GM18907 (cell line): ENCODE data around the gene SFT2D3.

ENCODE experiments used
- ATAC-seq: cut with Tn5 transposase; IDR thresholded peaks from one replicate; pipeline ENCODE4 v1.9.1; 2021; ENCODE audit warnings: mild to moderate bottlenecking, moderate library complexity; ENCODE audit not compliant: unreplicated experiment

SFT2D3 gene

DNA sequence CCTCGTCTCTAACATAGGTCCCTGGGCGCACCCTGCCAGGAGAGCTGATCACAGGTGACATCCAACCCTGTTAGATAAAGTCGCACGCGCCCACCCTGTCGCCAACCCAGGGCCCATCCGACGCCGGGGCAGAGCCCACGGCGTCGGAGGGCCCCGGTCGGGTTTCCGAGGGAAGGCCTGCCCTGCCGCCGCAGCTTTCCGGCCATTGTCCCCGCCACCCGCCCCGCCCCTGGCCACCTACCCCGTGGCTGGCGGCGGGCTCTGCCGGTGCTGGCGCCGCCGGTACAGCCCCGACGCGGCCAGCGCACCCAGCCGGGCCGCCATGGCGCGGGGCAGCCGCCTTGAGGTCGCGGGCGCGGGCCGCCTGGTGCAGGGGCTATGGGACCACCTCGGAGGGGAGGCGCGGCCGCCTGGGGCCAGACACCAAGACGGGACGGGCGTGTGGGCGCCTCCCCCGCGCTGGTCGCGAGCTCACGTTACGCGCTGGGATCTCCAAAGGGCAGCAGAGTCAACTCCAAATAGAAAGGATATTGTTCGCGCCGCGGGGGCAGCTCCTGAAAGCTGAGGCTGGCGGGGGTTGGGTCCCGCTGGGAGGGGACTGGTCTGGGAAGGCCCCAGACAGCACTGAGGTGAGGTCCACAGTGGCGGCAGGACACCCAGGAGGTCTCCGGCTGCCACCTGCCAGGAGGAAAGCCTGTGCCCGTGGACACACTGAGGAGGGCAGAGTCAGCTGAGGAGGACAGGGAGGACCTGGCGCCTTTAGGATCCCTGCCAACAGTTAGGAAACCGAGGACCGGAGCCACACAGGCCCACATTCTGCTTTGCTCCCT, 37.0 kb upstream of the SFT2D3 start:
- ATAC-seq, result no peak

DNA sequence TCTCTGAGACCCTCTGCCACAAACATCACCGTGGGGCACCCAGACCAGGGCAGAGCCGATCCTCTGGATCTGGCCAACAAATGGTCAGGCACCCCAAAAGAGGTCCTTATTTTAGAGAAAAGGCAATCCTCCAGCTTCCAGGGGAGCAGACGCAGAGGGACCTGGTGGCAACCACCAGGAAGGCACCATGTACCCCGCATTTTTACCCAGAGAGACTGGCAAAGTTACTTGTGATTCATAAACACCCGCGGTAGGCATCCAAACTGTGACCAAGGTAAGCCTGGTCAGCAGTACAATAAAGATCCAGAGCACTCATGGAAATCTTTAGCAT, 36.4 kb upstream of the SFT2D3 start:
- ATAC-seq, result no peak

DNA sequence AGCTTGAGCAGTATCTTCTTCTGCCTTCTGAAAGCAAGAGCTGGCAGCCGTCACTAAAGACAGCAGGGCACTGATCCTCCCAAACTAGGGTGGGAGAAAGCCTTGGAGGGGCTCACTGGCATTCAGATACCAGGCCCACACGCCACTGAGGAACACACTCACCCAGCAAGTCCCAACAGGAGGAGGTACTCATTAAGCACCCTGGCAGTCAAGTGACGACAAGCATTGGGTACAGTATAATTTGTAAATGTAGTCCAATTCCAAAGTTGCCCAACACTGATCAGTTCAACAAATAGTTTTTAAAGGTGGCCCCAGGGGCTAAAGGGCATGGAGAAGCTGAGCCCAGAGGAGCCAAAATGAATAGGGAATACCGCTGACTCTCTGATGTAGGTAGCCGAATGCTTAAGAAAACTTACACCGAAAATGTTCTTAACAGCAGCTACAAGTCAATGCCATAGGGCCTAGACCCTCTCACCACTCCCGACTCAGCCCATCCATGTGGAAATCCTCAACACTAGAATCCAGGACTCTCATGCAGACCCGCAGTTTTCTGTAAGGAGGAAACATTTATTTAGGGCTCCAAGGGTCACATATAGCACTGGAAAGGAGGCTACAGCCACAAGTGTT, 35.9 kb upstream of the SFT2D3 start:
- no peak for ATAC-seq

DNA sequence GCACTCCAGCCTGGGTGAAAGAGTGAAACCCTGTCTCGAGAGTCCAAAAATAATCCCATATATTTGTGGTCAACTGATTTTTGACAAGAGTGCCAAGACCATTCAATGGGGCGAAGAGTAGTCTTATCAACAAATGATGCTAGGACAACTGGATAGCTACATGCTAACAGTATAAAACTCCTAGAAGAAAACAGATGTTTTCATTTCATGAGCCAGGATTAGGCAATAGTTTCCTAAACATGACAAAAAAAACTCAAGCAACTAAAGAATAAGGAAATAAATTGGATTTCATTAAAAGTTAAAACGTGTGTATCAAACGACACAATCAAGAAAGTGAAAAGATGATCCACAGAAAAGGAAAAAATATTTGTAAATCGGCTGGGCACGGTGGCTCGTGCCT, 32.2 kb upstream of the SFT2D3 start:
- no peak for ATAC-seq

DNA sequence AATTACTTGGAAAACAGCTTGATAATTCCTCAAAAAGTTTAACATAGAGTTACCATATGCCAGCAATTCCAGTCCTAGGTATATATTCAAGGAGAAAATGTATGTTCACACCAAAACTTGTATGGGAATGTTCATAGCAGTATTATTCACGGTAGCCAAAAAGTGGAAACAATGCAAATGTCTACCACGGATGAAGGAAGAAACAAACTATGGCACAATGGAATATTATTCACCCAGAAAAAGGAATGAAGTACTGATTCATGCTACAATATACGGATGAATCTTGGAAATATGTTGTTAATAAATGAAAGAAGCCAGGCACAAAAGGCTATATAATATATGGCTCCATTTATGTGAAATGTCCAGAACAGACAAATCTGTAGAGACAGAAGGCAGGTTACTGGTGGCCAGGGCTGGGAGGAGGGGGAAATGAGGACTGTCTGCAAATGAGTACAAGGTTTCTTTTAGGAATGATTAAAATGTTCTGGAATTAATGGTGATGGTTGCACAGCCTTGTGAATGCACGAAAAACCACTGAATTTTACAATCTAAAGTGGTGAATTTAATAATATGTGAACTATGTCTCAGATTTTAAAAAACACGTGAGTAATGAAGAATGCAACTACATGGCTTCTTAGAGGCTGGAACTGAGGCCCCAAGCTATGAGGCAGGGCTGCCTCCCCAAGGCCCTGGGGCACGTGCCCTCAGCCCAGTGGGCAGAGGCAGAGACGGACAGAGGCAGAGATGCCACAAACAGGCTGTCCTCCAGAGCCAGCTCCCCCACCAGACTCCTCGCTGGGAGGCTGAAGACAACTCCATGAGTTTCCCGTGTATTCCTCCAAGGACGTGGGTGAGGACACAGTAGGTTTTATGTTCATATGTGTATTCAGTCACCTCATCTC, 31.0 kb upstream of the SFT2D3 start:
- no peak for ATAC-seq

DNA sequence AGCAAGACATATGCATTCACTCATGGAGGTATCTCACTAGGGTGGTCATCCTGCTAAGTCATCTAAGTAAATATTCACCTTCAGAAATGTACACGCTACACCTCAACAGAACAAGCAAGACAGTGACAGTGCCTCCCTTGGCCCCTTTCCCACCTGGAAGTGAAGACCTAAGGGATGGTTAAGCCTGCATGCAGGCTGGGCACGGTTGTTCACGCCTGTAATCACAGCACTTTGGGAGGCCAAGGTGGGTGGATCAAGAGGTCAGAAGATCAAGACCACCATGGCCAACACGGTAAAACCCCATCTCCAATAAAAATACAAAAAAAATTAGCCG, 30.4 kb upstream of the SFT2D3 start:
- ATAC-seq, result no peak

DNA sequence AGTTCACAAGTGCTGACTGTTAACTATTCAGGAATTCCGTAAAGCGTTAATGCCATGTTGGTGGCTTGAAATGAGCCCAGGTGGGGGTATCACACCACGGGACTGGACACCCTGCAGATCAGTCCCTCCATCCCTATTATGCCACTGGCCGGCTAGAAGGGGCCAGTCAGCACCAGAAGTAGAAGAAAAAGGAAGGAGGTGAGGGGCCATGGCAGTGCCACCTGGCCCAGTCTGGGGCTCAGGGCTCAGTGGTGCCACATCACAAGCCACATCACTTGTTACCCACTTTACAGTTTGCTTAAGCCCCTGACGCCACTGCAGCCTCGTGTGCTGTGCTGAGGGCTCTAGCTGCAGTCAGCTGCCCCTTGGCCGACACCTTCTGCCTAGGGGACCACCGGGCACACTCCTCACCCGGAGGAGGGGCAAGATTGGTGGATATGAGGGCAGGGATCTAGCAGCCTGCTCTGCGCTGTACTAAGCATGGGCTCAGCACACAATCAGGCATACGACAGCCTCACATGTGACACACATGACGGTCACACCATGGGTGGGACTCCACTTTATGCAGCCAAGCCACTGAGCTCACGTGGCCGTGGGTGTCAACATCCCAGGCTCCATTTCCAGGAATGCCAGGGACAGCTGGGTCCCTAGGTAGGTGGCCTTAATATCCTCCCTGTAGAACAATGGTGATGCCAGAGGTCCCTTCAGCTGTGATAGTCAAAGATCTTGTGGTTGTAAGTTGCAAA, 29.6 kb upstream of the SFT2D3 start:
- ATAC-seq, result no peak

DNA sequence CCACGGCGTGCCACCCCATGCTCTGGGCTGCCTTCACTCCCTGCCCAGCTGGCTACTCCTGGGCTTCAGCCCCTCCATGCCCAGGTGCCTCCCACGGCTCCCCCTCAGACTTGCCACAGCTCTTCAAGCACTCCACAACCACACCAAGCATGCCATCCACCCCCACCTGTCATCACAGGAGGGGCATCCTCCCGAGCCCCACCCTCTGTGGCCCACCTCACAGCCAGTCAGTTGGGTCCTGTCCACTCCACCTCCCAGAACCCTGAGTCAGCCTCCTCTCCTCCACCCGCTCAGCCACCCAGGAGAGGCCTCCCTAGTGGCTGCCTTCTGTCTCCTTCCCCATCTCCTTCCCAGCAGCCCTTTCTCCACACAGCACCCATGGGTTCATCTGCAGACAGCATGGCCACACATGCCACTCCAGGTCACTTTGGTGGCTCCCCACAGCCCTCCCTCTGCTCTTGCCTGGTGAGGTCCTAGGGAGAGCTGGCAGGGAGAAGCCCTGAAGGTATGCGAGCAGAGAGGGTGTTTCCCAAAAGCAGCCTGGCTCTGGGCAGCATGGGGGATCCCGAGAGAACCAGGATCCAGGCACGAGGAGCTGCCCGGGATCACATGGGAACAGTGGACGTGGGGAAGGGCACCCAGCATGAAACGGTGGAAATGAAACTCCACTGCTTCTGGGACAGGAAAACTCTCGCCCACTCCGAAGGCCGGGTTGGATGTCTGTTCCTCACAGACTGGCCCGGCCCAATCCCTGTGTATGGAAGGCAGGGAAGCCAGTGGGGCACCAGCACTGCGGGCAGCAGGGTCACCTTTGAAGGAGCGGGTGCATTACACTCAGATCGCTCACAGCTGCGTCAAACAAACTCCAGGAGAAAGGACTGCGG, 28.7 kb upstream of the SFT2D3 start:
- no peak for ATAC-seq

DNA sequence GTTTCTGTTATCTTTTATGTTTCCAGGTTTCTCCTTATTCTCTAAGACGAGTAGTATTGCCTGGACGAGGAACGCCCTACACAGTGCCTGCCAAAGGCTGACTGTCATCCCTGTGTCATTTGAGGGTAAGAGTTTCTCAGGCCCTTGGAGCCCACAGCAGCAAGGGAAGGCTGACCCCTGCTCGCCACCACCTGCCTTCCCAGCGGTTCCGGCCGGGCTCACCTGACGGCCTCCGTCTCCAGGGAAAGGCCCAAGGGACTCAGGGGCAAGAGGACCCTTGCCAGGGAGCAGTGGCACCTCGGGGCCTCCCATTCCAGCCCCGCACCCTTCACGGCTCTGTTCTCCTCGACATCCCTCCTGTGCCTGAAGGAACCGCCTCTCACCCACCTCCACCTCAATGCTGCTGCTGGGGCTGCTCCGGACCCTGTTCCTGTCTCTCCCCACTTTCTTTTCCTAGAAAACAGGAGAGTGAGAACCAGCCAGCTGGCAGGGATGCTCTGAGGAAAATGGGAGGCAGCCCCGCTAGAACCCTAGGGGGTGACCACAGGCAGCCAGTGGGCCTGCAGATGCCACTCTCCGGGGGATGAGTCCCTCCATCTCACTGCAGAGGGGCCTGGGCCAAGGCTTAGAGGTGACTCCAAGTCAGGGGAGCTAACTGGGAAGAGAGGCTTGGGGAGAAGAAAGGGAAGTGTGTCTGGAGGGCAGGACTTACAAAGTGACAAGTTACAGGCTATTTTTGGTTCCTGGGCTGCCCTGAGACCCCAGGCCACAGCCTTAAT, 27.8 kb upstream of the SFT2D3 start:
- no peak for ATAC-seq

DNA sequence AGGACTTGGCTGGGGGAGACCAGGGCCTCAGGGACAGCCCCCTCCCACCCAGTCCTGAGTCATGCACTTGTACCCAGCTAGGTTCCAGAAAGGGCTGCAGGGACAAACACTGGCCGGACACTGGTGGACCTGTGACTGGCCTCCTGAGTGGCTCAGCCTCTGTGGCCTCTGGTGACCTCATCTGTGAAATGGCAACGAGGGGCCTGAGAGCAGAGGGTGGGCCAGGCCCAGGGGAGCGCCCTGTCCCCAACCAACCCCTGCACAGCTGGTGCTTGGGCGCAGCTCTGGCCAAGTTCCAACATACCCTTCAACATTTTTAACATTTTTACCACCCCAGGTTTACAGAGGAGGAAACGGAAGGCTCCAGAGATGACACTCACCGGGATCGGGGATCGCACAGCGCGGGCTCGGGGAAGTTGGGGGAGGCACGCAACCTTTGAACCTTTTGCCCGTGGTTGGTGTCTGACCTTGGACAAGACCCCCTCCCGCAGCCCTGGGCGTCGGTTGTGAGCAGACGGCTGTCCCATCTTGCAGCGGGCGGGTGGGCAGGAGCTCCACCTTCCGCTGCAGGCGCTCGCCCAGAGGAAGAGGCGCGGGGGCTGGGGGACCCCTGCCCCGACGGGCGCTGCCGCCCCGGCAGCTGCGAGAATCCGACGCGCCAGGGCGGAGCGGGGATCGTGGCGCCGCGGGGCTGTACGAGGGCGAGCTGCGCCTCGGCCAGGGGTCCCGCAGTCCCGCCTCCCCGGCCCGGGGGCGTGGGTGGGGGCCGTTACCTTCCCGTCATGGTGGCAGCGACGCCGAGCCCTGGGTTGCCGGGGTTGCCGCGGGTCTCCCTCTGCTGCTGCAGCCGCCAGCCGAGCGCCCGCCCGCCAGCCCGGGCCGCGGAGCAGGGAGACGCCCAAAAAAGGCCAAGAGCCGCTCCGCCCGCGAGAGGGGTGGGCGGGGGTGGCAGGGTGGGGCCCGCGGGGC, 26.8 kb upstream of the SFT2D3 start:
- ATAC-seq, result no peak

DNA sequence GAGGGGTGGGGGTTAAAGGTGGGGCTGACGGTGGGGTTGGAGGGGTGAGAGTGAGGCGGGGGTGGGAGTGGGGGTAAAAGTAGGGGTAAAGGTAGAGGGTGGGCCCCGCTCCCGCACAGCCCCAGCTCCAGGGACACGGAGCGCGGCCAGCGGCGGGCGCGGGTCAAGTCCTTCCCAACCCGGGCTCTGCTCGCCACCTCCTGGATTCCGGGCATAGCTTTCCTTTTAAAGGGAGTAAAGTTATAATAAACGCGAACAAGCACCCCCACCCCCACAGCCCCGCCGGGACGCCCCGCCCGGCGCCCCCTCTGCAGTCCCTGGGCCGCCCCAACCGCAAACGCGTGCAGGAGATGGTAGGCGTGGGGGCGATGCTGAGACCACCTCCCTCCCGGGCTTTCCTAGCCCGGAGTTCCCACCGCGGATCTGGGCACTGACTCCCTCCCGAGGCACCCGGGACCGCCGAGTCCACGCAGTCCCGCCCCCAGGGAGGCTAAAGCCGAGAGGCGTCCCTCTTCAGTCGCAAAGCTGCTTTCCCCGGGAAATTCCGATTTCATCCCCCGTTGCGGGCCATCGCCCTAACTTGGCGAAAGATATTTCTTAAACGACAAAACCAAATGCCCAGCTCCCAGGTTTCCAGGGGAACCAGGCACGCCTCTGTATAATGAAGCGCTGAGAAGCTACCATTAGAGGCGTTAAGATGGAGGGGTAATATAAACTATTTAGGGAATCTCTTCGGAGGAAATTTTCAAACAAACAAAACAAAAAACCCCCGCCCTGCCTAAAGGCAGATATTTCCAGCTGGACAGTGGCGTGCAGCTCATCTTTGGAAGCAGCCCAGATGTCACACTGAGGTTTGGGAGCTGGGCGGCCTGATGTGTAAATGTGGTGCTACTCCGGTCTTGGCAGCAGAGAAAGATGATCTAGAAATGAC, 25.7 kb upstream of the SFT2D3 start, which contains the start of gene LIMS2:
Gene LIMS2, minus strand, starts transcription at position 200 of the 931 bp plus-strand sequence. CDS start 506 bp downstream, outside the sequence.
- no peak for ATAC-seq

DNA sequence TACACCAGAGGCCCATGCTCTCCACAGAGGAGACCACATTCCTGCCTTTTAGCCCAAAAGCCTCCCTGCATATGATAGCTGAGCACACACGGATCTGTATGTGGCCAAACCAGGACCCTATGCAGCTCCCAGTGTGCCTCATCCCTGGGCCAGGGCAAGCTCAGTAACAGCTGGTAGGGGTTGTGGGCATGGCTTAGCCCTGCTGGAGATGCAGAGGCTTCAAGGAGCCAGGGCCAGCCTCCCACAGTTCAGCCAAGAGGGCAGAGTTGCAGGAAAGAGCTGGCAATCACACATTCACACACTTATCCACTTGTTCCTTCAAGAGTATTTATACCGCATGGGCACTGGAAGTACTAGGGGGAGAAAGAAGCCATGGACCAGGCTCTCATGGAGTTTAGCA, 24.4 kb upstream of the SFT2D3 start:
- no peak for ATAC-seq

DNA sequence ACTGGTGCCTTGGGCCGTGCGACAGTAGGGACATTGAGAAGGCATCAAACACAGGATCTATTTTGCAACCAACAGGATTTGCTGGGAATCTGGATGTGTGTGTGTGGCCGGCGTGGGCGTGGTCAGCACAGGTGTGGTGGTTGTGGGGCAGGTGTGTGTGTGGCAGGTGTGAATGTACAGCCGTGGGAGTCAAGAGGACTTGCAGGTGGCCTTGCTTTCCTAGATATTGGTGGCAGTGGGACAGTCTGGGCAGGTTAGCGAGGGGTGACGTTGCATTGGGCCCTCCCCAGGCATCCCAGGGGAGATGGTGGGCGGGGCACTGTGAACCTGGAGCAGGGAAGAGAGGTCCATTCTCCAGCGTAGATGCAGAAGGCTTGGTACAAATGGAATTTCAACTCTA, 22.8 kb upstream of the SFT2D3 start:
- no peak for ATAC-seq

DNA sequence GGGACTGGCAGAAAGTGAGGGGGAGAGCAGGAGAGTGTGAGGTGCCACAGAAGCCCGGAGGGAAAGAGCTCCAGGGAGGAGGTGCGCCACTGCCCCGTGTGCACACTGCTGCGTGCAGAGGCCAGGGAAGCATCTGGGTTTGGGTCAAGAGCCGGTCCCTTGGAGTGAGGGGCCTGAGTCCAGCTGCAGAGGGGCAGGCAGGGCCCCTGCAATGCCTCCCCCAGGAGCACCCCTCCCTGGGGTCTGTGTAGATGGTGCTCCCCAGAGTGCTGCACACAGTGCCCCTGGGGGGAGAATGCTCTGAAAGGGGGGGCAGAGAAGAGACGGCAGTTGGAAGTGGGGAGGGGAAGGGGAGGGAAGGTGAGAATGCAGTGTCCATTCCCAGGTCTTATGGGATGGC, 22.3 kb upstream of the SFT2D3 start:
- ATAC-seq, result no peak

DNA sequence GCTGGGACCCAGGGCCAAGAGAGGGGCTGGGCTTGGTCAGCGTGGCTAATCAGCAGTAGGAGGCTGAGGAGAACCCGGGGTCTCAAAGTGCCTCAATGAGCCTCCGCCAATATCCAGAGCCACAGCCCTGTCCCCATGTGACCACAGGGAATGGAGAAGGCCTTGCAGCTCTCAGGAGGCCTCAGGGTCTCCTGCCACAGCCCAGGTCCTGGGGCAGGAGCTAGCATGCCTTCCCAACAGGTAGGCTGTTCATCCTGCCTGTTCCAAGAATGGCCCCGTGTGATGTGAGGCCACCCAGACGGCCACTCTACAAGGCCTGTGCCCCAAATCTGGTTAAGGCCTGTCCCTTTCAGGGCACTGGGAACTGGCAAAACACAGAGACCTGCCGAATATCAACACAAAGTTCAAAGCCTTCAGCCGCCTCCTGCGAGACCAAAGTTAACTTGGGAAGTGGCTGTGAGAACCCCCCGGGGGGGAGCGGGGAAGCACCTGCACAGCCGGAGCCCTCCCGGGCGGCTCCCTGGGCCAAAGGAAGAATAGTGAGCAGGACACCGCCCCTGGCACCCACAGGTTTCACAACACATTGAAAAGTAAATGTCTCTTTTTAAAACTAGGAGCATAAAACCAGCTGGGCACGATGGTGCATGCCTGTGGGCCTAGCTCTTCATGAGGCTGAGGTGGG, 21.5 kb upstream of the SFT2D3 start:
- no peak for ATAC-seq

DNA sequence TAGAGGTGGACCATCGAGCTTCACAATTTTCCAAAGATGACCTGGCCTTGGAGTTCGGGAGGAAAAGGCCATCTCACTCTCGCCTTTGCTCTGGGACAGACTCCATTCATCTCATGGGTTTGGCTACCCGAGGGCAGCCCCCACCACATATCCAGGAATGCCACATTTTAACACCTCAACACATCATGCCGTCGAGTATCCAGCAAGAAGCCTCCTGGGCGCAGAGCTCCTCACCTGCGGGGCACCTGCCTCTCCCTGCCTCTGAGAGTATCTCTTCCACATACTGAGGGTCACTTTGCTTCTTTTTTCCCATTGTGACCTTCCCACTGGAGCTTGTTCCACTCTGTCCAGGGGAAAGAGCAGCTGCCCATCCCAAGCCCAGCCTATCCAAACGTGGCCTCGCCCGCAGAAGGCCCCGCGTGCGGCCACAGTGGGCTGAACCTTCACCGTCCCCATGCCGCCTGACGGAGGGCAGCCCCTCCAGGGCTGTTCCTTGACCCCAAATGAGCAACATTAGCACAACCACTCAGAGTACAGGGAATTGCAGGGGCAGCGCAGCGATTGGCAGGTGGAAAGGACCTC, 20.5 kb upstream of the SFT2D3 start:
- ATAC-seq, result no peak
